SU-DHL-6 (cell line): Measurements from ENCODE around the gene ZDHHC20.

Source experiments
- H2AFZ ChIP-seq: fragments of 200-600 bp; sonication (generic); 2 replicates; pipeline ENCODE4 v1.6.1; 2014; ENCODE audit warnings: low read depth, mild to moderate bottlenecking, moderate library complexity, mixed read lengths, antibody characterized with exemption, low read length; ENCODE audit not compliant: severe bottlenecking
- H3F3A ChIP-seq: fragments of 200-600 bp; shearing (Covaris generic); 2 replicates; pipeline ENCODE4 v1.6.0; 2016; ENCODE audit warnings: antibody characterized with exemption, mild to moderate bottlenecking; ENCODE audit not compliant: insufficient read depth
- H3K27ac ChIP-seq: fragments of 200-600 bp; sonication (generic); 2 replicates; pipeline ENCODE4 v1.5.1; 2016; ENCODE audit warnings: low read depth, mild to moderate bottlenecking, low read length, moderate library complexity, mixed read lengths
- H3K27me3 ChIP-seq: fragments of 200-600 bp; sonication (generic), shearing (Covaris generic); 2 replicates; pipeline ENCODE4 v1.6.0; 2014; ENCODE audit warnings: mild to moderate bottlenecking, low read length
- H3K36me3 ChIP-seq: fragments of 200-600 bp; sonication (generic); 2 replicates; pipeline ENCODE4 v1.6.1; 2014; ENCODE audit warnings: mild to moderate bottlenecking, low read length, mixed read lengths
- H3K4me2 ChIP-seq: fragments of 300-600, 200-600 bp; shearing (Covaris generic), sonication (generic); 2 replicates; pipeline ENCODE4 v1.6.0; 2014; ENCODE audit warnings: low read length, low read depth, mild to moderate bottlenecking; ENCODE audit not compliant: poor library complexity, severe bottlenecking
- H3K4me3 ChIP-seq: fragments of 200-600 bp; sonication (generic); 2 replicates; pipeline ENCODE4 v1.5.1; 2014; ENCODE audit warnings: antibody characterized with exemption, low read length, mild to moderate bottlenecking, mixed read lengths; ENCODE audit not compliant: insufficient read depth, poor library complexity, severe bottlenecking
- H3K79me2 ChIP-seq: fragments of 200-600 bp; sonication (generic); 2 replicates; pipeline ENCODE4 v1.6.1; 2014; ENCODE audit warnings: mild to moderate bottlenecking, low read length, moderate library complexity; ENCODE audit not compliant: insufficient read depth
- H3K9ac ChIP-seq: fragments of 200-600 bp; sonication (generic); 2 replicates; pipeline ENCODE4 v1.7.0; 2014; ENCODE audit warnings: mild to moderate bottlenecking, low read length
- H3K9me2 ChIP-seq: fragments of 200-600 bp; sonication (generic); replicated peaks from 2 replicates; pipeline ENCODE4 v1.6.1; 2014; ENCODE audit warnings: low read length; ENCODE audit not compliant: insufficient read depth
- H3K9me3 ChIP-seq: fragments of 200-600 bp; sonication (generic); 2 replicates; pipeline ENCODE4 v1.6.1; 2014; ENCODE audit warnings: low read length, mixed read lengths; ENCODE audit not compliant: insufficient read depth
- H4K20me1 ChIP-seq: fragments of 200-600 bp; sonication (generic); 2 replicates; pipeline ENCODE4 v1.6.1; 2014; ENCODE audit warnings: low read depth, mild to moderate bottlenecking, antibody characterized with exemption, low read length, moderate library complexity, mixed read lengths
- CTCF ChIP-seq: fragments of 200-600 bp; sonication (generic); IDR thresholded peaks from one replicate; pipeline ENCODE4 v1.5.1; 2017; ENCODE audit warnings: antibody characterized with exemption, mild to moderate bottlenecking, low read length, moderate library complexity; ENCODE audit not compliant: insufficient read depth, poor library complexity, severe bottlenecking
- EZH2phosphoT487 ChIP-seq: fragments of 200-600 bp; sonication (generic), shearing (Covaris generic); conservative IDR thresholded peaks from 2 replicates; pipeline ENCODE4 v1.6.1; 2018; ENCODE audit warnings: mild to moderate bottlenecking, antibody characterized with exemption, low read length, moderate library complexity, mixed read lengths

ZDHHC20 gene

GRCh38 chr13:21322988-21323387 is 136.1 kb downstream of the ZDHHC20 start:
- Histone ChIP-seq H3K79me2 (no peaks in the 10 kb centered on the region), H3F3A (no peaks in the 10 kb centered on the region), H2AFZ (no peak overlapping the region), H3K36me3 (no peaks in the 10 kb centered on the region), H3K9ac (no peak overlapping the region), H3K4me3 (no peak overlapping the region), H3K9me2 (no peaks in the 10 kb centered on the region), H4K20me1 (no peaks in the 10 kb centered on the region), H3K27me3 (no peaks in the 10 kb centered on the region), H3K4me2 (no peak overlapping the region), H3K27ac (no peak overlapping the region), H3K9me3 (no peaks in the 10 kb centered on the region)
- TF ChIP-seq EZH2phosphoT487: no peak
- no peak for TF ChIP-seq CTCF
